Lung (tissue), 12 donors: Measurements from ENCODE around the gene MRPS12. TPM values are rescaled to one million over a fixed set of nuclear protein-coding genes. Genes with fewer than 3 reads are reported as not detected.

Experiments used
- ATAC-seq: fragments of 200-7000 bp; cut with Tn5 transposase; one replicate; pipeline ENCODE4 v1.9.1; 2020; ENCODE audit warnings: moderate number of reproducible peaks; ENCODE audit not compliant: insufficient read depth, low FRiP score
- DNase-seq, 3 donors: peaks; one replicate each; pipeline ENCODE4 v3.0.0-alpha.2; 2013 to 2017
- H3K27ac ChIP-seq, 2 donors: one replicate each; pipeline ENCODE4 v1.5.1; 2013; ENCODE audit warnings: mild to moderate bottlenecking in 2 of 2, moderate library complexity in 2 of 2, control low read depth in 1 of 2, inconsistent platforms in 1 of 2, low read depth in 1 of 2, low read length in 1 of 2
- H3K27me3 ChIP-seq, 3 donors: one replicate each; pipeline ENCODE4 v1.5.1; 2013; ENCODE audit warnings: low read length in 2 of 3; ENCODE audit not compliant: control insufficient read depth in 3 of 3, insufficient read depth in 3 of 3
- H3K36me3 ChIP-seq, 4 donors: one replicate each; pipeline ENCODE4 v1.5.1; 2013; ENCODE audit warnings: low read length in 4 of 4, mild to moderate bottlenecking in 1 of 4, moderate library complexity in 1 of 4; ENCODE audit not compliant: control insufficient read depth in 4 of 4, insufficient read depth in 4 of 4
- H3K4me1 ChIP-seq, 5 donors: one replicate each; pipeline ENCODE4 v1.5.1; 2013; ENCODE audit warnings: low read length in 5 of 5, mild to moderate bottlenecking in 2 of 5, moderate library complexity in 1 of 5; ENCODE audit not compliant: control insufficient read depth in 5 of 5, insufficient read depth in 5 of 5
- H3K4me3 ChIP-seq: one replicate; pipeline ENCODE4 v1.5.1; 2013; ENCODE audit warnings: mild to moderate bottlenecking, control low read depth, moderate library complexity
- H3K9ac ChIP-seq, 2 donors: one replicate each; pipeline ENCODE4 v1.5.1; 2013; ENCODE audit warnings: low read length in 2 of 2, control low read depth in 1 of 2; ENCODE audit not compliant: insufficient read depth in 1 of 2
- H3K9me3 ChIP-seq, 4 donors: one replicate each; pipeline ENCODE4 v1.5.1; 2013; ENCODE audit warnings: low read length in 3 of 4, mild to moderate bottlenecking in 1 of 4, moderate library complexity in 1 of 4; ENCODE audit not compliant: control insufficient read depth in 4 of 4, insufficient read depth in 3 of 4
- WGBS, 2 donors: extraction: QIAGEN DNeasy Blood & Tissue Kit; methylation state at CpG; one replicate each; pipeline ENCODE4 v1.1.7; 2013; 5-methylcytosine and 5-hydroxymethylcytosine counted together
- polyA plus RNA-seq, 2 donors: library from polyadenylated mRNA; stranded (reverse); fragments of 200-250 nt; gene quantifications; one replicate each; pipeline ENCODE4 v1.2.1, GENCODE V29; 2013
- total RNA-seq, 2 donors: library from RNA; depleted of rRNA in 1 of 2; stranded (reverse); fragments of >200 nt in 1 of 2; gene quantifications; one replicate each; pipeline ENCODE4 v1.2.1, GENCODE V29; 2014 to 2021
- TF ChIP-seq, protein P1 (sequence below): IDR thresholded peaks from 2 replicates; pipeline ENCODE4 v1.5.1; 2012; ENCODE audit warnings: mild to moderate bottlenecking; ENCODE audit errors: control extremely low read depth, extremely low read depth
- donor health status: control.
- donor health status: control.
- donor health status: Bipolar disorder and iron deficiency.
- donor health status: healthy.
- donor health status: DM: yes; HTN: yes; CAD: no.

MRPS12 gene
- total and polyA plus RNA-seq, 4 donors = 10.7 to 63.5 (median 36.8) TPM

DNA sequence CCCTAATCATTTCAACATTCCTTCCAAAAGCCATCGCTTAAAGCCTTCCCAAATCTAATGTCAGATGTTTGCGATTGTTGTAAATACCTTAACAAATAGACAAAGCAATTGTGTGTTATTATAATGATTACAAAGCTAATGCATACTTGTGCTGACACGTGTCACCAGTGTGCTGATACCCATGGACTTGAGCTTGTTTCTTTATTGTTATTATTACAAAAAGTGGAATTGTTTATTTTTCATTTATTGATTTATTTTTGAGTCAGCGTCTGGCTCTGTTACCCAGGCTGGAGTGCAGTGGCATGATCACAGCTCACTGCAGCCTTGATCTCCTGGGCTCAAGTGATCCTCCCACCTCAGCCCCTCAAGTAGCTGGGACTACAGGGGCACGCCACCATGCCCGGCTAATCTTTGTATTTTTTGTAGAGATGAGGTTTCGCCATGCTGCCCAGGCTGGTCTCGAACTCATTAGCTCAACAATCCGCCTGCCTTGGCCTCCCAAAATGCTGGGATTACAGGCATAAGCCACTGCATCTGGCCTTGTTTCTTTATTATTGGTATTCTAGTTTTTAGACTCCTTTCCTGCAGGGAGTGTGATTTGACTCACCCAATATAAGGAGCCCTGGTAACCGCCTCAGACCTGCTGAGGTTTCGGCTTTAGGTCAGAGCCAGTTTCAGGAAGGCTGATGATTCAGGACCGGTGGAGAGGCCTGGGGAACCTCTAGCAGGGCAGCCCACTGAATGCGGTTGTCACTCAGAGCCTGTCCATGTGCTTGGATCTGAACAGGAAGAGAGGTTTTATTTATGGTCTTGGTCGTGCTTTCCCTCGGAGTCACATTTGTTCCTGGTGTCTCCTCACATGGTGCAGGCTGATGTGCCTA lies 46.9 kb downstream of the MRPS12 start:
- 74 to 77% methylated on average over 15 of the region's 15 CpGs for WGBS, 2 donors
- TF ChIP-seq, protein P1, sequence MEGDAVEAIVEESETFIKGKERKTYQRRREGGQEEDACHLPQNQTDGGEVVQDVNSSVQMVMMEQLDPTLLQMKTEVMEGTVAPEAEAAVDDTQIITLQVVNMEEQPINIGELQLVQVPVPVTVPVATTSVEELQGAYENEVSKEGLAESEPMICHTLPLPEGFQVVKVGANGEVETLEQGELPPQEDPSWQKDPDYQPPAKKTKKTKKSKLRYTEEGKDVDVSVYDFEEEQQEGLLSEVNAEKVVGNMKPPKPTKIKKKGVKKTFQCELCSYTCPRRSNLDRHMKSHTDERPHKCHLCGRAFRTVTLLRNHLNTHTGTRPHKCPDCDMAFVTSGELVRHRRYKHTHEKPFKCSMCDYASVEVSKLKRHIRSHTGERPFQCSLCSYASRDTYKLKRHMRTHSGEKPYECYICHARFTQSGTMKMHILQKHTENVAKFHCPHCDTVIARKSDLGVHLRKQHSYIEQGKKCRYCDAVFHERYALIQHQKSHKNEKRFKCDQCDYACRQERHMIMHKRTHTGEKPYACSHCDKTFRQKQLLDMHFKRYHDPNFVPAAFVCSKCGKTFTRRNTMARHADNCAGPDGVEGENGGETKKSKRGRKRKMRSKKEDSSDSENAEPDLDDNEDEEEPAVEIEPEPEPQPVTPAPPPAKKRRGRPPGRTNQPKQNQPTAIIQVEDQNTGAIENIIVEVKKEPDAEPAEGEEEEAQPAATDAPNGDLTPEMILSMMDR = no peak
- ATAC-seq (no peak), DNase-seq (no peak)
- Histone ChIP-seq H3K36me3 (no peaks in the 10 kb centered on the region), H3K4me3 (no peak overlapping the region), H3K9ac (no peak overlapping the region), H3K9me3 (no peaks in the 10 kb centered on the region), H3K27me3 (no peaks in the 10 kb centered on the region), H3K27ac (no peak overlapping the region), H3K4me1 (peaks cover 0 to 16% (median 0%) of the 10 kb centered on the region in 5 donors)

DNA sequence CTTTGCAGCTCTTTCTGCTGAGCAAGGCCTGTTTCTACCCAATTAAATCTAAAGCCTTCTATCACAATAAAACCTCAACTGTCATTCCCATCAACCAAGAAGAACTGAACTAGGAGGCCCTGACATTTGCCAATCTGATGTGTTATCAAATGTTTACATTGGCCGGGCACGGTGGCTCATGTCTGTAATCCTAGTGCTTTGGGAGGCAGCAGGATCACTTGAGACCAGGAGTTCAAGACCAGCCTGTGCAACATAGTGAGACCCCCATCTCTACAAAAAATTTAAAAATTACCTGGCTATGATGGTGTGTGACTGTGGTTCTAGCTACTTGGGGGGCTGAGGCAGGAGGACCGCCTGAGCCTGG lies 47.6 kb downstream of the MRPS12 start:
- H3K9me3 ChIP-seq = no peaks in the 10 kb centered on the region
- H3K27ac ChIP-seq = no peak overlapping the region
- H3K9ac ChIP-seq = no peak overlapping the region
- no peak for ATAC-seq
- peaks cover 0 to 16% (median 0%) of the 10 kb centered on the region in 5 donors for H3K4me1 ChIP-seq
- no peak overlapping the region for H3K4me3 ChIP-seq
- no peaks in the 10 kb centered on the region for H3K27me3 ChIP-seq
- 64 to 89% methylated on average over 3 of the region's 3 CpGs for WGBS, 2 donors
- no peak for DNase-seq
- H3K36me3 ChIP-seq = no peaks in the 10 kb centered on the region
- TF ChIP-seq, protein P1 = no peak

GRCh38 chr19:38979812-38980211 lies 49.1 kb downstream of the MRPS12 start:
- WGBS, 2 donors = 79 to 82% methylated on average over 5 of the region's 5 CpGs
- no peaks in the 10 kb centered on the region for H3K36me3 ChIP-seq
- no peak overlapping the region for H3K4me3 ChIP-seq
- TF ChIP-seq, protein P1 = no peak
- no peak overlapping the region for H3K9ac ChIP-seq
- H3K4me1 ChIP-seq = peaks cover 0 to 9% (median 0%) of the 10 kb centered on the region in 5 donors
- no peaks in the 10 kb centered on the region for H3K27me3 ChIP-seq
- no peak for DNase-seq
- ATAC-seq = no peak
- H3K9me3 ChIP-seq = no peaks in the 10 kb centered on the region
- no peak overlapping the region for H3K27ac ChIP-seq
